Measurements from ENCODE around the gene SERPINA12. TPM values are rescaled to one million over a fixed set of nuclear protein-coding genes. Genes with fewer than 3 reads are reported as not detected.

SERPINA12 gene
- total RNA-seq, 1 experiment from 2014 or later = not detected

DNA sequence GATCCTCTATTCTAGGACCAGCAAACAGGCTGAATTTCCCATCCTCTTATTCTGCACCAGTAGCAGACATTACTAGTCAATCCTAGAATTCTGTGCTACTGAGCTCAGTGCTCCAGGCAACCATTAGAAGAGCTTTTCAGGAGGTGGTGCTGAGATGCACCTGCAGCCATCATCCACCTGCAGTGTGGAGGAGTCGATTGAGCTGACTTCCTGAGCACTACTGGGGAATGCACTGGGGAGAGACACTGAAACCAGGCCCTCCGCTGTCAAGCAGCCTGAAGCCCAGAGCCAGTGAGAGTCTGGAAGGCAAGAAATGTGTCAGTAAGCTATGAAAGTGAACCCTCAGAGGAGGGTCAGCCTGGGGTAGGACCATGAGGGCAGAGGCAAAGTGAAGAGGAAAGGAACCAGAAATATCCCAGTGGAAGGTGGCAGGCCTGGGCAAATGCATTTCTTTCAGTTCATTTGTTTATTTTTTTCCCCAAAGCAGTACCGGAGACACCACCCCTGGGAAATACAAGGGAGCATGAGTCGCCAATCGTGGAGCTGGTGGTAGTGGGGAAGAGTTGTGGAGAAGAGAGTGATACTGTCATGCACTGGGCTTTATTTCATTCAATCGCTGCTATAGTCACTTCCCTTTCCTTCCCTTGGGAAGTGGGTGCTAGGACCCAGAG, 28.9 kb upstream of the SERPINA12 start:
- no peak overlapping the region for H3K18ac ChIP-seq (ENCODE audit: insufficient read length, low read depth, low read length)
- no peak overlapping the region for H3K4me2 ChIP-seq (ENCODE audit: insufficient read depth, insufficient read length, low read length)
- no peak overlapping the region for H4K8ac ChIP-seq (replicated peaks; ENCODE audit: insufficient read length, low read depth, low read length)
- no peak overlapping the region for H3K4me3 Mint-ChIP-seq
- H3K4me1 Mint-ChIP-seq = peaks cover 8 to 13% of the 10 kb centered on the region in 2 experiments
- H3K56ac ChIP-seq (ENCODE audit: insufficient read length, low read depth, low read length) = no peak overlapping the region
- no peak overlapping the region for H3K27ac Mint-ChIP-seq
- no peak overlapping the region for H3K23ac ChIP-seq (ENCODE audit: insufficient read length, low read depth, low read length)
- H3K27me3 Mint-ChIP-seq (ENCODE audit: low read depth) = peaks cover 5% of the 10 kb centered on the region; the same call in 1 of the 2 replicates
- no peak overlapping the region for H2AFZ ChIP-seq (ENCODE audit: low read length)
- H3K23me2 ChIP-seq (ENCODE audit: insufficient read length, low read depth, low read length, poor library complexity, severe bottlenecking) = no peaks in the 10 kb centered on the region
- no peak overlapping the region for H2BK15ac ChIP-seq (ENCODE audit: low read depth, low read length)
- H3K14ac ChIP-seq (ENCODE audit: insufficient read depth, low read length) = no peak overlapping the region
- DNase-seq = no peak
- H3K9me3 ChIP-seq (ENCODE audit: control insufficient read depth, low read depth, low read length) = no peaks in the 10 kb centered on the region
- no peaks in the 10 kb centered on the region for H3K79me1 ChIP-seq (ENCODE audit: insufficient read depth, low read depth, low read length, poor library complexity, severe bottlenecking)
- TF ChIP-seq CTCF (conservative IDR thresholded peaks at IDR 0.05) = no peak
- H3T11ph ChIP-seq (ENCODE audit: low read length) = no peak overlapping the region
- H3K9me3 Mint-ChIP-seq = no peaks in the 10 kb centered on the region
- WGBS (ENCODE audit: extremely low coverage, insufficient read length, low lambda C conversion rate) = no CpG with 5 or more reads among the region's 6 CpGs
- H2BK5ac ChIP-seq (ENCODE audit: insufficient read length, low read length) = no peak overlapping the region
- no peak overlapping the region for H2BK12ac ChIP-seq (ENCODE audit: insufficient read length, low read depth, low read length)
- no peaks in the 10 kb centered on the region for H4K20me1 ChIP-seq (ENCODE audit: control insufficient read depth, insufficient read depth, insufficient read length)
- no peak overlapping the region for H3K27ac ChIP-seq (ENCODE audit: insufficient read length, low read depth, low read length)
- H3K27me3 ChIP-seq (ENCODE audit: insufficient read depth, low read length) = no peaks in the 10 kb centered on the region
- H3K9ac ChIP-seq (ENCODE audit: extremely low read depth, insufficient read length, low read length) = no peak overlapping the region
- no peak overlapping the region for H2BK20ac ChIP-seq (ENCODE audit: low read depth, low read length, poor library complexity, severe bottlenecking)
- no peak overlapping the region for H4K5ac ChIP-seq (ENCODE audit: insufficient read length, low read depth, low read length)
- H4K91ac ChIP-seq (ENCODE audit: insufficient read length, low read depth, low read length) = no peak overlapping the region
- no peak overlapping the region for H2BK120ac ChIP-seq (ENCODE audit: low read depth, low read length, poor library complexity, severe bottlenecking)
- no peak overlapping the region for H2AK5ac ChIP-seq (ENCODE audit: insufficient read length, low read length)
- H3K4ac ChIP-seq (ENCODE audit: low read depth, low read length) = no peak overlapping the region
- H3K36me3 Mint-ChIP-seq (ENCODE audit: insufficient read depth in 1 of 3, low read depth in 3 of 3) = no peaks in the 10 kb centered on the region
- no peaks in the 10 kb centered on the region for H3K79me2 ChIP-seq (ENCODE audit: insufficient read depth, low read length)
- no peaks in the 10 kb centered on the region for H3K4me1 ChIP-seq (ENCODE audit: insufficient read depth, low read length)

Measured in H9 (cell line).